Astrocyte of the cerebellum (primary cell): ENCODE data around the gene TECTB.

Experiments used
- DNase-seq: peaks from one replicate; pipeline ENCODE4 v3.0.0-alpha.2; 2011; ENCODE audit warnings: low read depth
- H3K4me3 ChIP-seq: 2 replicates; pipeline ENCODE4 v1.5.1; 2011; ENCODE audit warnings: mild to moderate bottlenecking, low read depth, low read length, moderate library complexity
- in situ Hi-C: cut with HindIII; loops from 2 replicates; pipeline ENCODE4 v1.10.0; 2017; ENCODE audit warnings: low sequenced_read_pairs
- TF ChIP-seq, protein P1 (sequence below): IDR thresholded peaks from 2 replicates; pipeline ENCODE4 v1.5.1; 2012; ENCODE audit warnings: low read length, low read depth, moderate library complexity, mild to moderate bottlenecking; ENCODE audit errors: missing control alignments

The TECTB gene

GRCh38 chr10:112278871-112279270 lies 4.3 kb upstream of the TECTB start:
- in situ Hi-C loops: no loop called here
- TF ChIP-seq, protein P1, sequence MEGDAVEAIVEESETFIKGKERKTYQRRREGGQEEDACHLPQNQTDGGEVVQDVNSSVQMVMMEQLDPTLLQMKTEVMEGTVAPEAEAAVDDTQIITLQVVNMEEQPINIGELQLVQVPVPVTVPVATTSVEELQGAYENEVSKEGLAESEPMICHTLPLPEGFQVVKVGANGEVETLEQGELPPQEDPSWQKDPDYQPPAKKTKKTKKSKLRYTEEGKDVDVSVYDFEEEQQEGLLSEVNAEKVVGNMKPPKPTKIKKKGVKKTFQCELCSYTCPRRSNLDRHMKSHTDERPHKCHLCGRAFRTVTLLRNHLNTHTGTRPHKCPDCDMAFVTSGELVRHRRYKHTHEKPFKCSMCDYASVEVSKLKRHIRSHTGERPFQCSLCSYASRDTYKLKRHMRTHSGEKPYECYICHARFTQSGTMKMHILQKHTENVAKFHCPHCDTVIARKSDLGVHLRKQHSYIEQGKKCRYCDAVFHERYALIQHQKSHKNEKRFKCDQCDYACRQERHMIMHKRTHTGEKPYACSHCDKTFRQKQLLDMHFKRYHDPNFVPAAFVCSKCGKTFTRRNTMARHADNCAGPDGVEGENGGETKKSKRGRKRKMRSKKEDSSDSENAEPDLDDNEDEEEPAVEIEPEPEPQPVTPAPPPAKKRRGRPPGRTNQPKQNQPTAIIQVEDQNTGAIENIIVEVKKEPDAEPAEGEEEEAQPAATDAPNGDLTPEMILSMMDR: no peak
- H3K4me3 ChIP-seq: no peak overlapping the region
- no peak for DNase-seq

DNA sequence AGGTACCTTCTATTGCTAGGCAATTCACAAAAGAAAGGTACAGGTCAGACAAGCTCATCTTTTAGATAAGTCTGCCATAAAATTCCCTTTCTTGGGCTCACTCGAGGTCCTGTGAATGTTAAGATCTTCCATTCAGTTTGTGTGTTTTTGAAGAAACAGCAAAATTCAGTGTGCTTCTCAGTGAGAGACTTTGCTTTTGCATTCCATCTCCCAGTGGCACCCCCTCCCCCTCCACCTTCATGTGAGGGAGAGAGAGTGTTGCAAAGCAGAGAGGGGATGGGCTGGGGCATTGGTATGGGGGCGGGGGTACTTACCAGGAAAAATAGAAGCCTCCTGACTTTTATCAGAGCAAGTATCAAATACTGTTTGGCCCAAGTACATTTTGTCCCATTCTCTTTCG lies 3.8 kb upstream of the TECTB start:
- DNase-seq: no peak
- in situ Hi-C loops: no loop called here

DNA sequence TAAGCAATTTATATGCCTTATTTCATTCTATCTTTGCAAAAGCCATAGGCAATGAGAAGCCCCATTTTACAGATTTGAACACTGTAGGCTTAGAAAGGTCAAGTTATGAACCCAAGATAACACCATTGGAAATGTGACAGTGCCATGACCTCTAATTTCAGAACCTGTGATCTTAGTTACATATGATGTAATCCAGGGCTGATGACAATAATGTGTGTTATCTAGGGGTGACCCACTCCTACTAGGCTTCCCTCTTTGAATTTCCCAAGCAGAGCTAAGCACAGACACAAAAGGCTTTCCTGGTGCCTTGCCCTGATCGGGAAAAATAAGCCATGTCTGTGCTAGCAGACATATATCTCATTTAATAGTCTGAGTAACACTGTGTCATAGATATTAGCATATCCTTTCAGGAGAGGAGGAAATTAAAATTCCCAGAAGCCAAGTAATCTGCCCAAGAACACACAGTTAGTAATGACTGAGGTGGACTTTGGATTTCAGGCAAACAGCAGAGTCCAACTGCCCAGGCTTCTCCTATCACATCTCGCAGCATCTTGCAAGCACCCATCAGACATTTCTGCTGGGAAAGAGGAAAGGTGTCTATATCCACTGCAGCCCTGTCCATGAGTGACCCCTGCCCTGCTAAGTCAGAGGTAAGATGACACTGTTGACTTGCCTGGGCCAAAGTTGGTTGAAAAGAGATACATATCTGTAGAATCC lies 2.8 kb upstream of the TECTB start:
- in situ Hi-C loops: no loop called here
- TF ChIP-seq, protein P1: no peak
- DNase-seq: no peak
- H3K4me3 ChIP-seq: no peak overlapping the region

More for the DNA sequence above, 3.8 kb upstream of the TECTB start:
- H3K4me3 ChIP-seq: no peak overlapping the region
- TF ChIP-seq, protein P1: no peak

GRCh38 chr10:112282086-112282485 lies 1.1 kb upstream of the TECTB start:
- TF ChIP-seq, protein P1: no peak
- in situ Hi-C loops: no loop called here
- DNase-seq: no peak
- H3K4me3 ChIP-seq: no peak overlapping the region

DNA sequence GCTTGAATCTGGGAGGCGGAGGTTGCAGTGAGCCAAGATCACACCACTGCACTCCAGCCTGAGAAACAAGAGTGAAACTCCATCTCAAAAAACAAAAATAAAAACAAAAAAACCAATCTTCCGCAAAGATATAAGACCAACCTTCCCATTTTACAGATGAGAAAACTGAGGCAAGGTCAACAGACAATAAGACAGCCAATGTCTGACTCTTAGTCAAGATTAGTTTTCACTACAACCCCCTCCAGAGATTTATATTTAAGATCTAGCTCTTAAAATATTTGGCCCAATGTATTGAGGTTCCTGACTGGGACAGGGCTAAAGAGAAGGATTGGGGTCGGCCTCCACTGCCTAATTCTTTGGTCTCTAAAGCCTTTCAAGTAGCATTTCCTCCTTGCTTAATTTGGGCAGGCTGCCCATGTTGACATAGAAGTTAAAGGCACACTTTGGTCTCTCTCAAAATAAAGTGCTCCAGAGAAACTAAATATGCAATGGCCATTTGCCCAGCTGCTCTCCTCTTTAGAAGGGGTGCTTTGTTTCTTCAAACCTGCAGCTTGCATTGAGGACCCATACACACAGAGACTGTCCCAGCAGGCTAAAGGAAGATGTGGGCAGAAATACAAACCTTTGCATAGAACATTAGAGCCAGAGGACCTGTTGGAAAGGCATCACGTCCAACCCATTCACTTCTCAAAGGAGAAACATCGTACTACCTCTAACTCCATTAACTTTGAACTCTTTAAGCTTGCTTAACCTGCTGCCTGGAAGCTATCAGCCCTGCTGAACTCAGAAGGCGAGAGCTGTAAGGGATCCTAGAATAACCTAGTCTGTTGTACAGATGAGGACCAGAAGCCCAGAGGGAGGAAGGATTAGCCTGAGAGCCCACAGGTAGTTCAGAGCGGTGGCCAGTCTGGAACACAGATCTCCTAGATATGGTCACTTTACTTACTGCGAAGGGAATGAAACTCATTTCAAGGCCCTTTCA lies 3.9 kb downstream of the TECTB start:
- H3K4me3 ChIP-seq: no peak overlapping the region
- in situ Hi-C loops: no loop called here
- DNase-seq: no peak
- TF ChIP-seq, protein P1: no peak

- DNase-seq: no peak
These were observed 4.6 kb downstream of the TECTB start for GRCh38 chr10:112287844-112288243.

More at GRCh38 chr10:112287844-112288243, 4.6 kb downstream of the TECTB start:
- TF ChIP-seq, protein P1: no peak
- in situ Hi-C loops: no loop called here
- H3K4me3 ChIP-seq: no peak overlapping the region
